NCI-H128 (cell line): ENCODE results near the gene LOXL4.

Experiments used
- DNase-seq: peaks from one replicate; lab custom pipeline; 2025; ENCODE audit not compliant: unreplicated experiment; lab: John Stamatoyannopoulos, UW

LOXL4 gene

GRCh38 chr10:98295907-98296306 lies 27.9 kb upstream of the LOXL4 start:
- DNase-seq: no peak

DNA sequence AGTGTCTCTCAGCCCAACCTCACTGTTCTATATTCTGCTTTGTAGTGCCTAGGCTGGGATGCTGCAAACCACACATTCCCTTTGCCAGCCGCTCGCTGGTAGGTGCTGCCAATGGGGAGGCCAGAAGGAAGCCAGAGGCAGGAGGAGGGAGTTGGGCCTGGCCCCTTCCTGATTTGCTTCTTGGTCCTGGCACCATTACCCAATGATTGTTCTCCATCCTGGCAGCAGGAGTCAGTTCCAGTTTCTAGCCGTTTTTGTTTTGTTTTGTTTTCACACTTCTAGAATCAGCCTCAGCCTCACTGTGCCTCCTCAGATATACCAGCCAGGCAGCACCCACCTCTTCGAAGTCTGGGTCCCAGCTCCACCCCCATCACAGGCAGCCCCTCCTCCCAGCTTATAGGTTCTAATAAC lies 27.4 kb upstream of the LOXL4 start:
- no peak for DNase-seq

GRCh38 chr10:98294270-98294627 lies 26.3 kb upstream of the LOXL4 start:
- DNase-seq: no peak

- no peak for DNase-seq
Measured at GRCh38 chr10:98293550-98294269, 25.7 kb upstream of the LOXL4 start.

GRCh38 chr10:98292971-98293370 lies 25.0 kb upstream of the LOXL4 start:
- no peak for DNase-seq

- no peak for DNase-seq
Measured at GRCh38 chr10:98289802-98290209, 21.8 kb upstream of the LOXL4 start.

GRCh38 chr10:98287321-98287720 lies 19.3 kb upstream of the LOXL4 start:
- DNase-seq: no peak

GRCh38 chr10:98286419-98286818 lies 18.4 kb upstream of the LOXL4 start:
- no peak for DNase-seq

- DNase-seq: no peak
Measured at GRCh38 chr10:98285416-98285815, 17.4 kb upstream of the LOXL4 start.

DNA sequence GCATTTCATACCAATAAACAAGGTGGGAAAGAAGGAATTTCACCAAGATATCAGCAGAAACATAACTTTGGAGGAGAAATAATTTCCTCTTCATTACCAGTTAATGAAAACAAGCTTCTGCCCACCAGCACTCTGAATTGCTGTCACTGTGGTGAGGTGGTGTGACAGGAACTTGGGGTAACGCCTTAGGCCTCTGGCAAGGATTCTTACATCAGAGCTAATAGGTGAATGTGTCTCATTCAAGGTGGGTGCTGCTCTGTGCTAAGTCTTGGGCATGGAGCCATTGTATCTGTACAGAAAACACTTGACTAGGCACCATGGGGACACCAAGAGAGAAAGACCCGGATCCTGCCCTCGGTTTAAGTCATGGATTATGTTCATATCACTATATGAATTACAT lies 8.3 kb upstream of the LOXL4 start:
- no peak for DNase-seq

- DNase-seq: no peak
Measured at GRCh38 chr10:98274562-98274961, 6.6 kb upstream of the LOXL4 start.

GRCh38 chr10:98273057-98273850 lies 5.3 kb upstream of the LOXL4 start:
- DNase-seq: no peak

DNA sequence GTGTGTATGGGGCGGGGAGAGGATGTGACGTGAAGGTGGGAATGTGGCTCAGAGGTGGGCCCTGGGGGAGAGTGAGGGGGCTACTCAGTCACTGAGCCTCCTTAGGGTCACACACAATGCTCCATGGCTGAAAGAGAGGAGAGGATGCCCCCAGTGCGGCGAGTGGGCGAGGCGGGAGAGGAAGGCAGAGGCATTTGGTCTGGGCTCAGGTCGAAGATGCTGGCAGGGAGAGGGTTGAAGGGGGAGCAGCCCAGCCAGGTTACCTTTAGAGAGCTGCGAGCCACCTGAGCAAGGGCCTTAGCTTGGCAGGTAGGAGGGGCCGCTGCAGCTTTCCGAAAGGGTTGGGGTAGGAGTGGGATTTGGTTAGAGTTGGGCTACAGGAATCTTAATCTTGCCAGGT lies 4.7 kb upstream of the LOXL4 start:
- no peak for DNase-seq

- no peak for DNase-seq
Measured at GRCh38 chr10:98272245-98272644, 4.3 kb upstream of the LOXL4 start.

DNA sequence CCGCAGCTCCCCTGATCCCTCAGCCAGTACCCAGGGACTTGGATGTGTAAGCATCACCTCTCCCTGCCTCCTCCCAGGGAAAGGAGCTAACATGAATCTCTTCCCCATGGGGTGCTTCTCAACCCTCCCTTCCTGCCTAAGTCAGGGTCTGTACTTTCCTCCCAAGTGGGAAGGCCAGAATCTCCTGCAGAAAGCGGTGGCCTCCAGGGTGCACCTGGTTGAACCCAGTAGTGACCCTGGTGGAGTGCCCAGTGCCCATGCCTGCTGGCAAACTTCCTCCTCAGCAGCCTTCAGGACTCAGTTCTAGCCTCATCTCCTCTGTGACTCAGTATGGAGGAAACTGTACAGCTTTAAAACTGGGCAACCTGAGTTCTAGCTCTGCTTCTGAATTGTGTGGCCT lies 2.8 kb upstream of the LOXL4 start:
- DNase-seq: no peak

- DNase-seq: no peak
Measured at GRCh38 chr10:98270073-98270740, 2.2 kb upstream of the LOXL4 start.

DNA sequence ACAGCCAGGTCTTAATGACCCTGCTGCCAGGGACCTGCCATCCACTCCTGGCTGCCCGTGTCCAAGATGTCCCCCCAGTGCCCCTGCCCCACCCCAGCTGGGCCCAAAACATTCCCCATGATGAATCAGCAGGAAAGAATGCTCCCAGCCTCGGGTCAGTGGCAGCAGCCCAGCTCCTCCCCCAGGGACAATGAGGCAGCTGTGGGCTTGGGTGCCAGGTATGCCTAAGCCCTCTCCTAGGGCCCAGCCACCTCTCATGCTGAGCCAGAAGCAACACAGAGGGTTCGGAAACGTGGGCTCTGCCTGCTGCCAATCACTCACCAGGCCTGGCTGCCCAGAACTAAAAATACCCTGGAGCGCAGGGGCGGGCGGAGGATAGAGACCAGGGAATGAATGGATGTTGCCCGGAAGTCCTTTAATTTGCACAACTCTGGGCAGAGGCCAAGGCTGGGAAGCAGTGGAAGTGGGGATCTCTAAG lies 1.5 kb upstream of the LOXL4 start:
- no peak for DNase-seq

- DNase-seq: no peak
Measured at GRCh38 chr10:98268694-98269431, 869 bp upstream of the LOXL4 start.

DNA sequence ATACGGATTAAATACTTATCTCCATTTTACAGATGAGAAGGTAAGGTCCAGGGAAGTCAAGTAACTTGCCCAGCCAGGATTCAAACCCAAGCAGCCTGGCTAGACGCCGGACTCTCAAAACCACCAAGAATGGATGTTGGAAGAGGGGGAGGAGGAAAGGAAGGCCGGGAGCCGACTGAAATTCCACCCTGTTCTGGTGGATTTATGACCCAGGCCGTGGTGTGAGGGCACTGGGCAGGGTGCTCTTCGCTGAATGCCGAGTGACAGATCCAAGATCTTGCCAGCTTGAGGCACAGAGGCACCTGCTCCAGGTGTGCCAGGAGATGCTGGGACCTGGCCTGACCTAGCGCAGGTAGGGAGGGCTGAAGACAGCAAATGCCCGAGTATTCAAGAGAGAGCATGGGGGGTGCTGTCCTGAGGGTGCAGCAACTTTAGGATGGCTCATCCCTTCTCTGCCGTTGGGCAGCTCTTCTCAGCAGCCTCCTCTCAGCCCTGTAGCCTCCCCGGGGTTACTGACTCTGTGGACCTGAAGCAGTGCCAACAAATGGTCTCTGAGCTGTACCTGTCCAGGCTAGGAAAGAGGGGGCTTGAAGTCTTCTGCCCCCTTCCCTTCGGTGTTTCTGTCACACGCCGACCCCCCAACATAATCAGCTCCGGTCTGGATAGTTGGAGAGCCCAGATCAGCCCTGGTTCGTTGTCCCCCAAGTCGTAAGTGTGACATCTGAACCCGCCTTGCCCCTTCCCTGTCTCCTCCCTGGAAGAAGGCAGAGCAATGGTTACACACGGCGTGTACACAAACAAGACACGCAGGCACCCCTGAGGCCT lies 713 bp downstream of the LOXL4 start:
- DNase-seq: no peak

DNA sequence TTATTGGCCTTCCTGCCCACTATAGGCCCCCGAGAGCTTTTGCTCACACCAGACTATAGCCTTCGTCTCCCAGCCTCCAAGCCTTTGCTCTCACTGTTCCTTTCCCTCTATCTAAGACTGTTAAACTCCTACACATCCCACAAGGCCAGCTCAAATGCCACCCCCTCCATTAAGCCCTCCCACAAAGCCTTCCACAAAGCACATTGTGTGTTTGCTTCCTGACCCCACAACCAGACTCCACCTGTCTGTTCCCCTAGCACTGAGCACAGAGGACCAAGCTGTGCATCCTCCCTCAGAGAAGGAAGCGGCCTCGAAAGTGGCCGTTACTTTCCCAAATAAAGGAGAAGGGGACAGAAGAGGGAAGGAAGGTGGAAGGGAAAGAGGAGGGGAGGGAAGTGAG lies 1.3 kb downstream of the LOXL4 start:
- DNase-seq: no peak
